ENCODE data around the gene SPRYD3. TPM values are rescaled to one million over a fixed set of nuclear protein-coding genes. Genes with fewer than 3 reads are reported as not detected.
A peak's percentile ranks its signal among the peaks of the same experiment; 100 is the strongest.

SPRYD3 gene
- total RNA-seq, 4 donors from 2014 or later, result 27.8 to 38.7 (median 34.8) TPM

- peaks cover 0 to 37% (median 0%) of the 10 kb centered on the region in 3 donors for H3K36me3 ChIP-seq
- H3K9me3 ChIP-seq, result no peaks in the 10 kb centered on the region
- H3K4me1 ChIP-seq, result peaks cover 0 to 39% (median 10%) of the 10 kb centered on the region in 4 donors
- H3K27me3 ChIP-seq, result no peaks in the 10 kb centered on the region
- peak in 2 of 3 donors; percentile 43 to 45 for DNase-seq
- TF ChIP-seq CTCF (IDR thresholded peaks at IDR 0.05), result no peak
- no peak overlapping the region for H3K27ac ChIP-seq
- no peak overlapping the region for H3K4me3 ChIP-seq
Measured at GRCh38 chr12:53057816-53058500, 21.2 kb downstream of the SPRYD3 start.

GRCh38 chr12:53056901-53057300, 22.3 kb downstream of the SPRYD3 start:
- H3K27me3 ChIP-seq, result no peaks in the 10 kb centered on the region
- H3K36me3 ChIP-seq, result peaks cover 0 to 26% (median 0%) of the 10 kb centered on the region in 3 donors
- DNase-seq, result peak in 2 of 3 donors; percentile 25 to 42
- H3K9me3 ChIP-seq, result no peaks in the 10 kb centered on the region
- H3K4me3 ChIP-seq, result no peak overlapping the region
- no peak for TF ChIP-seq POLR2A (IDR thresholded peaks at IDR 0.05)
- no peak for TF ChIP-seq CTCF (IDR thresholded peaks at IDR 0.05)
- H3K27ac ChIP-seq, result peak overlapping the region in 1 of 4 donors; percentile 23
- peaks cover 0 to 43% (median 12%) of the 10 kb centered on the region in 4 donors for H3K4me1 ChIP-seq

GRCh38 chr12:53056296-53056695, 22.9 kb downstream of the SPRYD3 start:
- Histone ChIP-seq H3K9me3 (no peaks in the 10 kb centered on the region), H3K27ac (no peak overlapping the region), H3K27me3 (no peaks in the 10 kb centered on the region), H3K36me3 (peaks cover 0 to 26% (median 0%) of the 10 kb centered on the region in 3 donors), H3K4me3 (no peak overlapping the region), H3K4me1 (peaks cover 0 to 43% (median 11%) of the 10 kb centered on the region in 4 donors)
- no peak for DNase-seq
- TF ChIP-seq CTCF (IDR thresholded peaks at IDR 0.05), result no peak
- TF ChIP-seq POLR2A (IDR thresholded peaks at IDR 0.05), result no peak

GRCh38 chr12:53055471-53056266, 23.5 kb downstream of the SPRYD3 start:
- H3K4me3 ChIP-seq, result no peak overlapping the region
- no peaks in the 10 kb centered on the region for H3K27me3 ChIP-seq
- TF ChIP-seq POLR2A (IDR thresholded peaks at IDR 0.05) (no peak), CTCF (IDR thresholded peaks at IDR 0.05) (no peak)
- peak overlapping the region in 2 of 4 donors; percentile 94 for H3K27ac ChIP-seq
- H3K4me1 ChIP-seq, result peaks cover 0 to 43% (median 9%) of the 10 kb centered on the region in 4 donors
- peaks cover 0 to 26% (median 0%) of the 10 kb centered on the region in 3 donors for H3K36me3 ChIP-seq
- peak in 1 of 3 donors; percentile 45 for DNase-seq
- no peaks in the 10 kb centered on the region for H3K9me3 ChIP-seq

- H3K27ac ChIP-seq, result peak overlapping the region; percentile 77 to 94 (median 92)
- H3K4me3 ChIP-seq, result peak overlapping the region; percentile 51 to 62 (median 56)
- DNase-seq, result peak; percentile 98
- no peaks in the 10 kb centered on the region for H3K27me3 ChIP-seq
- peak in 1 of 6 experiments; percentile 2 for TF ChIP-seq CTCF (IDR thresholded peaks at IDR 0.05)
- peak; percentile 75 to 94 for TF ChIP-seq POLR2A (IDR thresholded peaks at IDR 0.05)
- H3K9me3 ChIP-seq, result no peaks in the 10 kb centered on the region
- peaks cover 0 to 26% (median 0%) of the 10 kb centered on the region in 3 donors for H3K36me3 ChIP-seq
- peaks cover 0 to 43% (median 12%) of the 10 kb centered on the region in 4 donors for H3K4me1 ChIP-seq
Measured at GRCh38 chr12:53054112-53054878, 24.9 kb downstream of the SPRYD3 start.

Data from Peyer's patch (tissue), 4 donors.